GM12874 (cell line): ENCODE measurements around the gene CUX1.

Source experiments
- TF ChIP-seq, protein P1 (sequence below): IDR thresholded peaks from 2 replicates; pipeline ENCODE4 v1.5.1; 2011; ENCODE audit warnings: low read depth, mild to moderate bottlenecking, control low read depth, low read length, moderate library complexity; ENCODE audit not compliant: insufficient read depth

Gene CUX1

DNA sequence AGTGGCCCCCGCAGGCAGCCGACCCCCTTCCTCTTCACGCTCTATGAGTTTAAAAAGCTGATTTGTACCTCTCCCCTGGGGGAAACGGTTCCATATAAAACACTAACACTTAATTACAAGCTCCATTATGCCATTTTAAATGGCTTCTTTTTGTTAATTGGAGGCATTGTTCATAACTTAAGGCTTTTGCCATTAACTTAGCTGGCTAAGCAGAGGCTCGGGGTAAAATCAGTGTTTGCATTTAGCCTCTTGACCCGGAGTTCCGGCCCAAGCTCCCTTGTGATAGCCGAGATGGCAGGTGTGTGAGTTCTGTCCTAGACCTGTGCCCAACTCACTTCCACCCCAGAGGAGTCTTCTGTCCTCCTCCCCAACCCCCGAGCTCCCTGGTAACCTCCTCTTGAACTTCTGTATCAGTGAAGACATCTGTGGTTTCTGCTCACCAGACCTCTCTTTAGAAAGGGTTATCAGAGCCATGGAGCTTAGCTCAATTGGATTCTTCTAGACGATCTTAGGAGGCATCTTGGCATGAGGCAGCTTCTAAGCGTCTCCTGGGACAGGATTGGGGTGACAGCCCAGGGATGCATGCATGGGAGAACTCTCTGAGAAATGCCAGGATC lies 435.0 kb downstream of the CUX1 start:
- TF ChIP-seq, protein P1, sequence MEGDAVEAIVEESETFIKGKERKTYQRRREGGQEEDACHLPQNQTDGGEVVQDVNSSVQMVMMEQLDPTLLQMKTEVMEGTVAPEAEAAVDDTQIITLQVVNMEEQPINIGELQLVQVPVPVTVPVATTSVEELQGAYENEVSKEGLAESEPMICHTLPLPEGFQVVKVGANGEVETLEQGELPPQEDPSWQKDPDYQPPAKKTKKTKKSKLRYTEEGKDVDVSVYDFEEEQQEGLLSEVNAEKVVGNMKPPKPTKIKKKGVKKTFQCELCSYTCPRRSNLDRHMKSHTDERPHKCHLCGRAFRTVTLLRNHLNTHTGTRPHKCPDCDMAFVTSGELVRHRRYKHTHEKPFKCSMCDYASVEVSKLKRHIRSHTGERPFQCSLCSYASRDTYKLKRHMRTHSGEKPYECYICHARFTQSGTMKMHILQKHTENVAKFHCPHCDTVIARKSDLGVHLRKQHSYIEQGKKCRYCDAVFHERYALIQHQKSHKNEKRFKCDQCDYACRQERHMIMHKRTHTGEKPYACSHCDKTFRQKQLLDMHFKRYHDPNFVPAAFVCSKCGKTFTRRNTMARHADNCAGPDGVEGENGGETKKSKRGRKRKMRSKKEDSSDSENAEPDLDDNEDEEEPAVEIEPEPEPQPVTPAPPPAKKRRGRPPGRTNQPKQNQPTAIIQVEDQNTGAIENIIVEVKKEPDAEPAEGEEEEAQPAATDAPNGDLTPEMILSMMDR: no peak

DNA sequence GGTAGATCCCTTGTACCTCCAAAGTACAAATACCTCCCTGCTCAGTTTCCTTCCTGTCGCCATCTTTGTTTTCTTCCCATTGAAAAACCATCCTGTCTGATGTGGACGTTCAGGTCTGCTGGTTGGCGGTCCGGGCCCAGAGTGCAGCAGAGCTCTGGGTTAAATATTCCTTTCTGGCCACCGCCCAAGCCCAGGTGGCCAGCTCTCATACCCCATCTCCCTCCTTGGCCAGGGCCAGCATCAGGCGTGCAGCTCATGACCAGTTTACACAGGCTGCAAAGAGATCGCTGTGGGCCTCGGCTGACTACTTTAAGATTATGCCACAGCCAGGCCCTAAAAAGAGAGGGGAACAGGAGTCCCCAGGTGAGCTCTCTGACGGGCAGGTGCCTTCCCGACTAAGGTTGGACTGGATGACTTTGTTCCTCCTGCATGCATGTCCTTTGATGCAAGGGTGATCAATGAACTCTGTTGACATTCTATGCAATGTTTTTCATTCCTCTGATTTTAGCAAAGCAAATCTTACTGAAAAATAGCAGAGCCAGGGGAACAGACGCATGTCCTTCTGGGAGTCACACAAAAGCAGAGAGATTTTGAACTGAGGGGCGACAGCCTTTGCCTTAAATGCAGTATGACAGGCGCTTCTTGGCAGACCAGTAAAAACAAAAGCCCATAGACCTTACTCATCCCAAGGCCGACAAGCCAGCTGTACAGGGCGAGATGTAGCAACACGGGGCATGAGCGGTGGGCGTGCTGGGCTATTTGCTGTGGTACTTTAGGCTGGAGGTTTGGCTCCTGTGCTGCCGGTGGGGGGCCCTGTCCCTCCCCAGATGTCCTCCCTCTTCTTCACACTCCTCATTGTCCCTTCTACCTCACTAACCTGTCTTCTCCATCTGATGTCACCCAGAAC lies 435.9 kb downstream of the CUX1 start:
- TF ChIP-seq, protein P1: no peak

DNA sequence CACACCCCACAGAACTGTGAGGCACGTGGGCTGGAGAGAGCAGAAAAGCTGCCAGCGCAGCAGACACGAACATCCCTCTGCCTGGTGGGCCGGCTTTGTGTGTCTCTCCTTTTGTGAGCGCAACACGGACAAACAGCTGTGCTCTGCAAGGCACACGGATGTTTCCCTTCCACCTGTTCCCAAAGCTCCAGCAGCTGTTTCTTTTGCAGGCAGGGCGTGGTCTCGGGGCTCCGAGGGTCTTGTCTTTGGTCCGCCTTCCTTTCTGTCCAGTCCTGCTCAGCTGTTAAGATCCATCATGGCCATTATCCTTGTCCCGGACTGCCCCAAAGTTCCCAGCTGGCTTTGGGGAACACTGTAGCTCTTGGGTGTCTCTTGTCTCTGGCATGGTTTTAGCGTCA lies 436.5 kb downstream of the CUX1 start:
- TF ChIP-seq, protein P1: no peak

DNA sequence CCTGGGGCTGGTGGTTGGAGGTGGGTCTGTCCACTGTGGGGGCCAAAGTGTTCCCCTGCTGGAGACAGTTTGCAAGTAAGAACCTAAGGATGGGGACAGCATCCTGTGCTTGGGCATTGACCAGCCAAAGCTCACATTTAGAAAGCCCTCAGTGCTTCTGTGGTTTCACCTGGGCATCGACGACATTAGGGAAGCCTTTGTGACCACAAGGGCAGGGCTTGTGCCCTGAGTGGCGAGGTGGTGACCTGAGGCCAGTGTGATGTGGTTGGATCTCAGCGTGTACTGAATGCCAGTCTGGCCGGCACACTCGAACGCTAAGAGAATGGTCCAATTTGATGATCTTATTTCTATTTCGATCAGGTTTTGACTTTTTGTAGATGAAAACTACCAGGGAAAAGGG lies 437.1 kb downstream of the CUX1 start:
- TF ChIP-seq, protein P1: no peak

DNA sequence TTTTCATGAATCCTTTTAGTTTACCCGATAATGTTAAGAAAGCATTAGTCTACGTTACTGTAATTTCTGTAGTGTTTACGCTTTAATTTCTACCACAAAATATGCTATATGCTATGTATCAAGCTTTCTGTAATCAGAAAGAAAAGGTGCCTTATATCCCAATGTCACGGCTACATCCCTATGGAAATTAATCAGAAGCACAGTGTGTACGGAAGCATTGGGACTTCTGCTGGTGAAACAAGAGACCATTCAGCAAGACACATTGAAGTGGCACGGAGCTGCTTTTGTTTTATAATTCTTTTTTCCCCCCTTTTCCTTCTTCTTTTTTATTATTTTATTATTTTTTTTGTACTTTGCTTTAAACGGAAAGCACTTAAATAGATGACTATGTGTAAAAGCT lies 438.1 kb downstream of the CUX1 start:
- TF ChIP-seq, protein P1: no peak

DNA sequence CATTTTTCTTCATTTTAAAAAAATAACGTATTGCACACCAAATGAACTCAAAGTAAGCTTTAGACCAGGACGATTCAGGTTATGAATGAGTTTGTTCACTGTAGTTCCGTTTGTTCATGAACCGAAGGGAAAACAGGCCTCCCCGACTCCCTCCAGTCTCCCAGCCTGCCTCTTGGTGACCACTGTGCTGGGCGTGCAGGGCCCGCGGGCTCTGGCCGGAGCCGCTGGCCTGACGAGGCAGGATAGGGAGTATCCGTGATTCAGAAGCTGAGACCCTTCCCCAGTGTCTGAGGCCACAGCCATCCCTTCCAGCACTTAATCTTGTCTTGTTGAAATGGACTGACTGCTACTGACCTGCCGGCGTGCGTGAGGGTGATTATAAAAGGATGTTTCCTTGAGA lies 438.5 kb downstream of the CUX1 start:
- TF ChIP-seq, protein P1: no peak

DNA sequence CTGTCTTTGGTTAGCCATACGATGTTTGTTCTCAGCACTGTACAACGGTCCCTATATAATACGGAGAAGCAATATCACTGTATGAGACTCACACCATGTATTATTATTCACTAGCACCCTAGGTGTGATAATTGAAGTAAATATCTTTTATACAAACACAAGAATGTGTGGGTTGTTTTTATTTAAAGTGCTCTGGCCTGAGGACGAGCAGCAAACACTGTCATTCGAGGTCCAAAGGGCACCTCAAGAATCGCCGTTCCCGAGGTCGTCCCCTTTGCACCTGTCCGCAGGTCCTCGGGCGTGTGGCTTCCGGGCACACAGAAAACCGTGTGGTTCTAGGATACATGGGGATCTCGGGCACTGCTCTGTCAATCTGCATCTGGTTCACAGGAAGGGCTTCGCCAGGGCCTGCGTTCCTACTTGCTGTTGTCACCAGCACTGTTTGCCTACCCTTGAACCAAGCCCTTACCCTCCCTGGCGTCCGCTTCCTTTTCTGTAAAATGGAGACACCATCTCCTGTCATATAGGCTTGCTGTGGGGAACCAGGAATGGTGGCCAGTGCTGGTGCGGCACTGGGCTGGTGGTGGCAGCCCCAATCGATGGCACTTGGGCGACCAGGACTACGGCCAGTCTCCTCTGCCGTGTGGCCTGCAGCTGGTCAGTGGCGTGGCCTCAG lies 440.8 kb downstream of the CUX1 start:
- TF ChIP-seq, protein P1: no peak
